HUDEP-2 (cell line): ENCODE measurements around the gene GABRE.
A peak's percentile ranks its signal among the peaks of the same experiment; 100 is the strongest.

ENCODE experiments used
- DNase-seq, 76 experiments: peaks; one replicate each; lab custom pipeline; 2025; ENCODE audit not compliant: unreplicated experiment in 76 of 76; lab: John Stamatoyannopoulos, UW

The GABRE gene, protein sequence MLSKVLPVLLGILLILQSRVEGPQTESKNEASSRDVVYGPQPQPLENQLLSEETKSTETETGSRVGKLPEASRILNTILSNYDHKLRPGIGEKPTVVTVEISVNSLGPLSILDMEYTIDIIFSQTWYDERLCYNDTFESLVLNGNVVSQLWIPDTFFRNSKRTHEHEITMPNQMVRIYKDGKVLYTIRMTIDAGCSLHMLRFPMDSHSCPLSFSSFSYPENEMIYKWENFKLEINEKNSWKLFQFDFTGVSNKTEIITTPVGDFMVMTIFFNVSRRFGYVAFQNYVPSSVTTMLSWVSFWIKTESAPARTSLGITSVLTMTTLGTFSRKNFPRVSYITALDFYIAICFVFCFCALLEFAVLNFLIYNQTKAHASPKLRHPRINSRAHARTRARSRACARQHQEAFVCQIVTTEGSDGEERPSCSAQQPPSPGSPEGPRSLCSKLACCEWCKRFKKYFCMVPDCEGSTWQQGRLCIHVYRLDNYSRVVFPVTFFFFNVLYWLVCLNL

DNA sequence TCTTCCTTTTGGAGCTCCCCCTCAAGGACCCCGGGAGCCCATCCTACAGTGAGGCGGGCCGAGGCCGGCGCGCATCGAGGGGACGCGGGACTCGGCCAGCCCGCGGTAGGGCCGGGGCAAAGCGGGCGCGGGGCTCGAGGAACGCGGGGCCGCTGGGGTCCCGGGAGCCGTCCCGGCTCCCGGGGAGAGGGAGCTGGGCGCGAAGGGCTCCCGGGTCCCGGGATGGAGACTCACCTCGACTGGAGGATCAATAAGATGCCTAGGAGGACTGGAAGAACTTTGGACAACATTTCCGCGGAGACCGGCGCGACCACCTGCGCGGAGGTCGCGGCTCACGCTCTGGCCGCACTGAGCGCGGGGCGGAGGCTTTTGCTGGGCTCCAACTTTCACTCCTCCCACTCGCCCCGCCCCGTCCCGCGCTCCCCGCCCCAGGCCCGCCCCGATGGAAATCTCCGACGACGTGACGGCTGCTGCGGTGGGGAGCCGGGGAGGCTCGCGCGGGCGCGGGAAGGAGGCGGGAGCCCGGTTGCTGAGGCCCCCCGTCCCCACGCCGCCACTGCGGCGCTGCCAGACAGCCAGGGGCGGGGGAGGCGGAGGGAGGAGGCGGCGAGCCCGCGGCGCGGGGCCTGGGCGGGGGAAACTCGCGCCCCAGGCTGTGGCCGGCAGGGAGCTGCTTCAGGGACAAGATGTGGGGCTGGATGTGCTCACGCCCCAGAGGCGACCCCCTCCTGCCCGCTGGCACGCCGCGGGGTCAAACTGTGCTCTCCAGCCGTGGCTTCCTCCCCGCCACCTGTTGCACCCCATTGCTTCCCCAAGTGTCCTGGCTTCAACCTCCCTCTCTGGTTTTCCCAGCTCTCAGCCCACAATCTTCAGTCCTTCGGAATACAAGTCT lies at the start of gene GABRE:
Gene GABRE, minus strand, starts transcription at position 341 of the 892 bp plus-strand sequence. Its CDS starts 51 bp downstream, at position 290.
- peak in 15 of 76 experiments; percentile 0 to 16 (median 4) for DNase-seq

DNA sequence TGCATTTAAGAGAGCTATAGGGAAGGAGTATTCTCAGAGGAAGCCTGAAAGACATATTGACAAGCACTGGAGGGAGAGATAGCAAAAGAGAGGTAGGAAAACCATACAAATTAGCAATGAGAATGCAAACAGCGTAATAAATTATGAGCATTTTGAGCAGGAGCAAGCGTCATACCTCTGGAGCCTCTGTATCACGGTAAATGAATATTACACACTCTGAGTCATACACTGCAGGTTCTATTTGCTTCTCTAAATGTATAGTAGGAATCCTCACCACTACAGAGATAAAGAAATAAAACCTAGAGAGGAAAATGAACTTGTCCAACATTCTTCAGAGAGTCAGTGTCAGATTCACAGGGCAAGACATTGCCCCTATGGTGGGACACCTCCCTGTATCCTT lies 46.4 kb upstream of the GABRE start:
- no peak for DNase-seq

DNA sequence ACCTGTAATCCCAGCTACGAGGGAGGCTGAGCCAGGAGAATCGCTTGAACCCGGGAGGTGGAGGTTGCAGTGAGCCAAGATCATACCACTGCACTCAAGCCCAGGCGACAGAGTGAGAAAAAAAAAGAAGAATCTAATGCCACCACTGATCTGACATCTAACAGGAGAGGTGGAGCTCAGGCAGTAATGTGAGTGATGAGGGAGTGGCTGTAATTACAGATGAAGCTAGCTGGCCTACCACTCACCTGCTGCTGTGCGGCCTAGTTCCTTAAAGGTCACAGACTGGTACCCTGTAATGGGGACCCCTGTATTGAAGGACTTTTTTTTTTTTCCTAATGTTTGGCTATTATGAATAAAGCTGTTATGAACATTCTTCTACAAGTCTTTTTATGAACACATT lies 25.3 kb upstream of the GABRE start:
- DNase-seq, result no peak

DNA sequence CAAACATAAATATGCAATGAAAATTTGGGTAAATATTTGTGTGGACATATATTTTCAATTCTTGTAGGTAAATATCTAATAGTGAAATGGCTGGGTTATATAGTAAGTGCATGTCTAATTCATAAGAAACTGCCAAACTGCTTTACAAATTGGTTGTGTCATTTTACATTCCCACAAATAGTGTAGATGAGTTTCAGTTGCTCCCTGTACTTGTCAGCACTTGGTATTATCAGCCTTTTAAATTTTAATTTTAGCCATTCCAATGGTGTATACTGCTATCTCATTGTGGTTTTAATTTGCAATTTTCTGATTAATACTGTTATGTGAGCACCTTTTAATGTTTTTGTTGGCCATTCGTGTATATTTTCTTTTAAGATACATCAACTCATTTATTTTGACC lies 23.1 kb upstream of the GABRE start:
- DNase-seq, result no peak

DNA sequence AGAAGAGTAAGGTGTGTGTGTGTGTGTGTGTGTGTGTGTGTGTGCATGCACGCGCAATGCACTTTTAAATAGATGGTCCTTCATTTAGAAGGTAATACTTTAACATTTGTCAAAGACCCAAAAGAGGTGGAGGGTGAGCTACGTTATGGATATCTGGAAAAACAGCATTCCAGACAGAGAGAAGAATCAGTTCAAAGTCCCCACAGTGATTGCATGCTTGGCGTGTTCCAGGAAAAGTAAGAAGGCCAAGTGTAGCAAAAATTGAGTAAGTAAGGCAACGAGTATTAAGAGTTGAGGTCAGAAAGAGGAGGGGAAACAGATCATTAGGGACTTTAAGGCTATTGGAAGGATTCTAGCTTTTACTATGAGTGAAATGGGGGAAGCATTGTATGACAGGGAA lies 21.9 kb upstream of the GABRE start:
- DNase-seq, result no peak

DNA sequence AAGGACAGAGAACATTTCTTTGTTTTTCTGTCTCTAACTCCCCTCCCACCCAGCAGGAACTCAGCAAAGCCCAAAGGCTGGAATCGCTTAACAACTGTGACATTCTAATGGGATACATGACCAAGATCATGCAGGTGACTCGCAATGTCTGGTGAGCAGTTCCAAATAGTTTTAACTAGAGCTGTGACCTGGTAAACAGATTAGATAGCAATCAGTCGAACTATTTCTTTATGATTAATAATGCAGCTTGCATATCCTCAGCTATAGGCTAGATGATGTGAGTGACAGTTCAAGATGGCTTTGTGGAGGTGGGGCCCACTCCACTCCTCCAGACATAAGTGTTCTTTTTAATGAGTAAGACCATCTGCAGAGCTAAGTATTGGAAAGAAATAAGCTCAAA lies 20.0 kb upstream of the GABRE start:
- DNase-seq, result no peak

DNA sequence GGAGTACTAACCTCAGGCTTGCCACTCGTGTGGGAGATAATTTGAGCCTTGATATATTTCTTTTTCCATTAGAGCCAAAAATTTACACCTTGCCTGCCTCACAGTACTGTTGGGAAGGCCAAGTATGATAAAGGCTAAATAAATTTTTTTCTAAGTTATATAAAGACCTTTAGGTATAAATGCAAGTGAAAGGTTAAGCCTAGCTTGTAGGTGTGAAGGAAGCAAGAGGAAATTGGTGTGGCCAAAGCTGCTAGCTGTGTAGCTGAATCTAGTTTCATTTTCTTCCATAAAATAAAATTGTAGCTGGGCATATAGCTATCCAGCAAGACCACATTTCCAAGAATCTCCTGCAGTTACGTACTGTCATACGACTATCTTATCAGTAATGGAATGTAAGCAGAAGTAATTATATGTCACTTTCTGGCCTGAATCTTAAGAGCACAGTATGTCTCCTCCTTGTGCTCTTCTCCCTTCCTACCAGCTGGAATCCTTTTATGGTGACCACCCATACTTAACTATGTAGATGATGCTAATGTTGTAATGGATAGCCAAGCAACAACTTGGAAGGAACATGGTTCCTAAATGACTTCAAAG lies 14.3 kb upstream of the GABRE start:
- DNase-seq, result no peak

DNA sequence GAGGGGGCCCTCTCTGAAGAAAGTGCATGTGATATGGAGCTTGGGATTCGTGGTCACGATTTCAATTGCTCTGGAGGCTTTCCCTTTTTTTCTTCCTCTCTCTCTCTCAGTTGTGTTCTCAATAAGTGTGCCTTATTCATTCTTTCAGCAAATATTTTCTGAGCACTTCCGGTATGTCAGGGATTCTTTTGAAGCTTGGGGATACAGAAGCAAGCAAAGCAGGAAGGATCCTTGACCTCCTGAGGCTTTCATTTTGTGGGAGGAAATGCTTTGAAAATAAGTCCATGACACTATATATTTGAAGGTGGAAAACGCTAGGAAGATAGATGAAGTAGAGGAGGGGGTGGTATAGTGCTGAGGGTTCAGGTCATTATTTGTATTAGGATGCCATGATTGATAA lies 12.6 kb upstream of the GABRE start:
- no peak for DNase-seq

DNA sequence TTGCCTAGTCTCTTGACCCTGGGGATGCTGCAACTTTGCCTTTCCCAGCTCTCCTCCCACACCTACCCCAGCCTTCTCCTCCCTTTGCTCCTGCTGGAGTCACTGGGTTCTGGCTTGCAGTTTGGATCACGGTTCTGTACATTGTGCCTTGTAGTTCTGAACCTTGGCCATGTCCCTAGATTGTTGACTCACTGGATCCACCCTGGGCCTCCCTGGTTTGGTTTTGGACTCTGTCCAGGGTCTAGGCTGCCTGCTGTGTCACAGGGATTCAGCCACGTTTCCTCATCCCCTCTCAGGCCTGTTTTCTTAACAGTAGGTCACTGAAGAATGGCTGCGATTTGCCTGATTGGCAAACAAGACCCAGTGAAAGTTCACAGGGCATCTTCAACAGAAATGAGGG lies 11.5 kb upstream of the GABRE start:
- DNase-seq, result no peak

DNA sequence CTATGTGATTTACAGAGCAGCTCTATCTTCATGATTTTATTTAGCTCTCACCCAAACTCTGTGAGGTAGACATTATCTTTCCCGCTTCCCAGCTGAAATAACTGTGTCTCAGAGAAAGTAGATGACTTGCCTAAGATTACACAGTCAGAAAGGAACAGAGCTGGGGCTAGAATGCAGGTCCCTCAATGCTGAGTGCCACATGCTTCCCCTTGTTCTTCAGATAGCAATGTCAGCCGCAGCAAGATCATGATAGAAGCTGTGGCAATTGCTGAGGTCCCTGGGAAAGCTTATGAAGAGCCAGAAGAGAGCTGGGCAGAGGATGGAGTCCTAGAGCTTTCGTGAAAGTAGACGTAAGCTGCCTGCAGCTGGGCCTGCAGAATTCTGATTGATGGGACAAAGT lies 11.1 kb upstream of the GABRE start:
- DNase-seq, result no peak

DNA sequence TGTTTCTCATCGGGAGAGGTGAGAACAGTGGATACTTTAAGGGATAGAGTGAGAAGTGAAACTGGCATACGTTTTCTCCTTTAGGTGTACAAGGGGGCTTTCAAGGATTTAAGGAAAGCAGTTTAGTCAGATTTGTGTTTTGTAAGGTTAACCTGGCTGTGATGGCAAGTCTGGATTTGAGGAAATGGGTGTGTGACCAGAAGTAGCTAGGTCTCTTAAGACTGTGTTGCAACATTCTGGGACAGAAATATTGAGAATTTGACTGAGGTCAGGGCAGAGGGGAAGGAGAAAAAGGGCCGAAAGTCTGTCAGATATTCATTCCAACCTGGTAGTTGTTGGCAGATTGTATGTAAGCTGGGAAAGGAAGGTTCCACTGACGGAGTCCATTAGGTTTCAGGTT lies 10.4 kb upstream of the GABRE start:
- no peak for DNase-seq

DNA sequence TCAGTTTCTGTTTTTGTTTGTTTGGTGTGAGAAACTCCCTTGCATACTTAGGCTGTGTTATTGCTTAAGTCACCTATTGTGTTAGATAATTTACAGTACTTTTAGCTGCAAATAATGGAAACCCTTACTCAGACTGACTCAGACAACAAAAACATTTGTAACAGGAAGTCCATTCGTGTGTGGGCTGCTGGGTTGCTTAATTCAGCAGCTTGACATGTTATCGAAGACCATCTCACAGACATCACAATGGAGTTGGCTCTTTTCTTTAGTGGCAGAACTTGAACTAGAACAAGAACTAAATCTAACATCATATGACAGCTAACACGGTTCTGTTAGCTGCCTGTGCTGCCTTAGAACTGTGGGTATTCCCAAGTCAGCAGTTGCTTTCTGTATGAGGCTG lies 9.9 kb upstream of the GABRE start:
- DNase-seq, result no peak

DNA sequence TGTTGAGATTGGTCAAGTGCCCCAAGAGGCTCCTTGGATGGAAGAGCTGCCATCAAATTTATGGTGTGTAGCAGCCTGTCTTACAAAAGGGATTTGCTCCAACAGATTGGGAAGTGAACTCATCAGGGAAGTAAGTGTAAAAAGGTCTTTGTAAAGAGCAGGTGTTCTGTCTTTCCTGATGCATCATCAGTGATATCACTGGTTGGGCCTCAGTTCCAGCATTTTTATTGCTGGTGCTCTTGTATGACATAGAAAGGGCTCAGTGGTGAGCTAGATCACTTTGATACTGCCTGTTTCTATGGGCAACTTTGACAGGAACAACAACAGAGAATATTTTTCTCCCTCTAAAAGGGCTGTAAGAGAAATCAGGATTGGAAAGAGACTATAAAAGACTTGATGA lies 8.7 kb upstream of the GABRE start:
- DNase-seq, result no peak

DNA sequence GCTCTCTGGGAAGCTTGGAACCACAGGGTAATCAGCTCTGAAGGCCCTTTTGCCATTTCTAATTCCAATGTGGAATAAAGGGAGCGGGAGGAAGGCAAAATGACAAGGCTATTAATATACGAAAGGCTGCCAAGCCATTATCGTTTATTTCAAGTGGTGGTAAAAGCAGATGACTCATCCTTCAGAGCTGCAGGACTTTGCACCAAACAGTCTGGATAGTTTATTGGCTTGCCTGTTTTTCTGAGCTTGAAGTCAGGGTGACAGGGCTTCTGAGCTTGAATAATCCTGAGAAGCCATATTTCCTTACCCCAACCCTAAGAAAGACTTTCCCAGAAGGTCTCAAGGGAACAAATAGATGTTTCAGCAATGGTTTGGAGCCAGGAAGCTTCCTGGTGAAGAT lies 7.7 kb upstream of the GABRE start:
- DNase-seq, result no peak

DNA sequence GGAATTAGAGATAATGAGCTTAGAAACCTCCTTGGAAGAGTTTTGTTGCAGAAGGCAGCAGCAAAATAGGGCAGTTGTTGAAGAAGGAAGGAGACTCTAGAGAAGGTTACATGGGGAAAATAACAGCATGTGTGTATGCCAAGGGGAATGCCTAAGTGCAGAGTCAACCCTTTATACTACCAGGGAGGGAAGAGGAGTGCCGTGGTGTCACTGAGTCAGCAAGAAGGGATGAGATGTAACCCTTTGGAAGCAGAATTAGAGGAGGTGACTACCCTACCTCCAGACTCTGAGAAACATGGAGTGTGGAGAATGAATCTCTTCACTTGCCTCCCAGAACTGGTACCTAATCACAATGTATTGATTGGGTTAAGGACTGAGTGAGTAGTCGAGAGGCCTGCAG lies 6.7 kb upstream of the GABRE start:
- DNase-seq, result no peak

DNA sequence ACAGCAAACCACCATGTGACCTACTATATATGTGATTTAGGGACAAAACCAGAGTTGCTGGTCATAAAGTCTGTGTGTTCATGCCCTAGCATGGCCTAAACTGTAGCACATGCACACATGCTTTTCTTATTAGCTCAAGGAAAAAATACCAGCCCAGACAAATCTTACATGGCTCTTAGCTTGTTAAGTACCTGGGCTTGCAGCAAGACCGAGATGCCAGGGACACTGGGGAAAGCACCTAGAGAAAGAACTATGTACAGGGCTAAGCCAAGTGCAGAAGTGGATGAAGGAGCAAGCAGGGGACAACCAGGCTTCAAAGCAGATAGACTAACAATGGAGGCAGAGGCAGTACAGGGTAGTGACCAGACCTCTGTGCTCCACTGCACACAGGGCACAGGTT lies 3.4 kb upstream of the GABRE start:
- DNase-seq, result no peak

DNA sequence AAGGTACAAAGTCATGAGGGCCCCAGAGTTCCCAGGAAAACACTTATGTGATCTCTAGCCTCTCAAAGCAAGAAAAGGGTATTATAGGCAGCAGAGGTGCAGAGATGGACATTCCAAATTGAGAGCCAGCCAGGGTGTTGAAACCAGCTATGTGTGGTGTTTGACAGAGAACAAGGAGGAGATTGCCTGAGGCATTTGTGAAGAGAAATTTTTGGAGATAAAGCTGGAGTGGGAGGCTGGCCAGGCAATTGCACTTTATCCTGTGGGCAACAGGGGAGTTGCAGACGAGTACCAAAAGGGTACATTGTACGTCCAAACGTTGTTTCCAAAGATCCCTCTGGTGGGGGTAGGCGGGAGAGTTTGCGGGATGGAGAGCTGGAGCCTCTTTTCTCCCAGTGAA lies 2.5 kb upstream of the GABRE start:
- no peak for DNase-seq

DNA sequence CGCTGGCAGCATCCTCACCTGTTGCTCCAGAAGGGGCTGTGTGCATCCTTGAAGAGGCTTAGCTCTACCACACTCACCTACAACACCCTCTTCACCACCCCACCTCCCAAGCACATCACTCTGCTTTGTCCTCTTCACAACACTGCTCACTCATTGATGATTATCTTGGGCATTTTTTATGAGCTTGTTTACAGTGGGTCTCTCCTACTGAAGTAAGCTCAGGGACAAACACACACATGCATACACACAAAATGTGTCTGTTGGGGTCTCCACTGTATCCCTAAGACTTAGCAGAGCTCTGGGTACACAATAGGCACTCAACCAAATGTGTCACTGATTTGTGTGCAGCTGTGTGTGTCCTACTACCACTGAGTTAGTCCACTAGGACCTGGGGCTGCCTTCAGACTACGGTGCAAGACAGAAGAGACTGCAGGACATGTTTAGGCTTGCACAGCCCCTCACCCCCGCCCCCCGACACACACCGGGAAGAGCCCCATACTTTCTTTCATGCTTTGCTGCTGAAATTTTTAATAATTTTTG lies 1.3 kb upstream of the GABRE start:
- no peak for DNase-seq

DNA sequence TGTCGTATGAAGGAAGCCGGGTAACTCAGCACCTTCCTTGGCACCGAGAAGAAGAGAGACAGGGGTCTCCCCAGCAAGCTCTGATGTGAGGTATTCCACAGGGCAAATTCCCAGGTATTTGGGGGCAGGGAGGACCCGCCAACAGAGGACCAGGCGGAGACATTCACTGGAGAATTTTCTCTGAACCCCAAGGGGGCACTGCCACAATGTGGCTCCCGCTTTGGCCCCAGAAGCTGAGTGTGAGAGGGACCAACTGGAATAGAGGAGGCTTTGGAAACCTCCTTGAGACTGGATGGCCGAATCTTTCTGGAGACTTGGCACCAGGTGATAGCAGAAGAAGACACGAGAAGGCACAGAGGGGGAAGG lies 735 bp upstream of the GABRE start:
- no peak for DNase-seq

DNA sequence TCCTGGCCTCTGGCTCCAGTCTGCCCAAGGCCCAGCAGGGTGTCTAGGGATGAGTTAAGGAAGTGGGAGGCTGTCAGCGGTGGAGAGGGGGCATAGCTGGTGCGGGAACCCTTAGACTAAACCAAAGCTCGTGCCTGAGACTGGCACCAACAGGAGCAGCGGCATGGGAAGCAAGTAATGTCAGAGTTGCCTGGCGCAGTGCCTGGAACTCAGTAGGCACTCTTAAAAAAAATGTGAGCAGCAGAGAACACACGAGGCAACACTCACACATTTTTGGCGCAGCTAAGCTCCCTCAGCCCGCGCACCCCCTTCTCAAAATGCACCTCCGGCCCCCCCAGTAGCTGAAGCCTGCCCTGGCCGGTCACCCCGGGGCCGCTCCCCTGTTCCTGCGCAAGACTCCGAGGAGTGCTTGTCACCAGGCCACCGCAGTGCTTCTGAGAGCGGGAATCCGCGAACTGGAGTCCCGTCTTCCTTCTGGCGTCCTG lies 583 bp downstream of the GABRE start:
- no peak for DNase-seq

DNA sequence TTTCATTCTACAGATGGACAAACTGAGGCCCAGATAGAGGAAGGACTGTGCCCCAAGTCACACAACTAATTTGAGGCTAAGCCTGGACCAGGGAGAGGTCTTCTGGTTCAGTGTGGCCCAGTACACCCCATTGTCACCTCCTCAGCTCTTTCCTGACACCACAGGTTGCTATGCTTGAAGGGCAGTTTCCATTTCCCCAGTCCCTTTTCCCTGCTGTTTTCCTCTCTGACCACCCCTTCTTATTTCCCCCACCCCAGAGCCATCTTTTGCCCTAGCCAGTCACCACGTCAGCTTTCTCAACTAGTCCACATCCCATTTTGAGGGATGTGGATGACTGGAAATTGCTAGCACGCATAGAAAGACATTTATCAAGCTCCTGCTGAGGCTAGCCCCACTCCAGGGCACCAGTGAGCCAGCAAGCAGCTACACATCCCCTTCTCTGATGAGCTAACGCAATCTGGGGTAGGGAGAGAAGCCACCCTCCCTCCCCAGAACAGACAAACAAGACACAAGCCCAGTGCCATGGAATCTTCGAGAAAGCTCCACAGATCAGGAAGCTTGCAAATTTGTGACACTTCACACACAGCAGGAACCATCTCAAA lies 1.3 kb downstream of the GABRE start:
- no peak for DNase-seq
